Measurements from ENCODE around the gene OPN1SW.
A peak's percentile ranks its signal among the peaks of the same experiment; 100 is the strongest.

Gene OPN1SW

DNA sequence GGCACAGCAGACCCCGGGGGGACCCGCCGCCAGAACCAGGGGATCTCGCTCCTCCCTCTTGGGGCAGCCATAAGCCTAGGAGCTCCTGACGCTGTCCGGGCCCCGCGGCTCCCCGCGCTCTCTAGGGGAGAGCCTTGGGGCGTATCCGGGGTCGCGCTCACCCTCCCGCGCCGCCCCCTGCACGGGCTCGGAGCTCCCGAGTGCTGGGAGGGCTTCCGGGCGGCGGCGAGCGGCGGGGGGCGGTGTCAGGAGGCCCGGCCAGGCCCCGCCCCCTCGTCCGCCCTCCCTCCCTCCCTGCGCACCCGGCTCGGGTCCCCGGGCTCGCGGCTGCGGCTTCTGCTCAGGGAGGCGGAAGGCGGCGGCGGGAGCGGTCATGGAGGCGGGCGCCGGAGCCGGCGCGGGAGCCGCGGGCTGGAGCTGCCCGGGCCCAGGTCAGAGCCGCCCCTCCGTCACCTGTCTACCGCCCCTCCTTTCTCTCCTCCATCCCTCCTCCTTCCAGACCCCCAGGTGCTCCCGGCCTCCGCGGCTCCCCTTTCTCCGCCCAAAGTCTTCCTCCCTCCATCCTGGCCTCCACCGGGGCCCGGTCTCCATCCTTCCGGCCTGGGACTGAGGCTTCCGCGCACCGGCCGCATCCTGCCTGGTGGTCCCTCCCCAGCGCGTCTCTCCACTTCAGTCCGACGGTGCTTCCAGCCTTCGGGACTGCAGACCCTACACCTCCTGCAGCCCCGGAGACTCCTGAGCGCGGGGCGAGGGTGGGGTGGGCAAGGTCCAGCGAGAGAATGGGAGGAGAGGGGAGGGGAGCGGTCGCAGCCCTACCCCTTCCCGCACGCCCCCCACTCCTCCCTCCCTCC, 15.8 kb upstream of the OPN1SW start, which contains the start of gene CCDC136:
Gene CCDC136, plus strand, starts transcription at position 848 of the 851 bp plus-strand sequence. CDS start 444 bp downstream, outside the sequence.
- H3K4me1 ChIP-seq (ENCODE audit: insufficient read depth, poor library complexity, severe bottlenecking): no peaks in the 10 kb centered on the region
- no peaks in the 10 kb centered on the region for H3K27me3 ChIP-seq (ENCODE audit: insufficient read depth, poor library complexity, severe bottlenecking)
- H3K27ac ChIP-seq (ENCODE audit: poor library complexity, severe bottlenecking): no peak within 1 kb of the TSS
- no peaks in the 10 kb centered on the region for H3K36me3 ChIP-seq (ENCODE audit: low read depth)
- TF ChIP-seq, protein P1, sequence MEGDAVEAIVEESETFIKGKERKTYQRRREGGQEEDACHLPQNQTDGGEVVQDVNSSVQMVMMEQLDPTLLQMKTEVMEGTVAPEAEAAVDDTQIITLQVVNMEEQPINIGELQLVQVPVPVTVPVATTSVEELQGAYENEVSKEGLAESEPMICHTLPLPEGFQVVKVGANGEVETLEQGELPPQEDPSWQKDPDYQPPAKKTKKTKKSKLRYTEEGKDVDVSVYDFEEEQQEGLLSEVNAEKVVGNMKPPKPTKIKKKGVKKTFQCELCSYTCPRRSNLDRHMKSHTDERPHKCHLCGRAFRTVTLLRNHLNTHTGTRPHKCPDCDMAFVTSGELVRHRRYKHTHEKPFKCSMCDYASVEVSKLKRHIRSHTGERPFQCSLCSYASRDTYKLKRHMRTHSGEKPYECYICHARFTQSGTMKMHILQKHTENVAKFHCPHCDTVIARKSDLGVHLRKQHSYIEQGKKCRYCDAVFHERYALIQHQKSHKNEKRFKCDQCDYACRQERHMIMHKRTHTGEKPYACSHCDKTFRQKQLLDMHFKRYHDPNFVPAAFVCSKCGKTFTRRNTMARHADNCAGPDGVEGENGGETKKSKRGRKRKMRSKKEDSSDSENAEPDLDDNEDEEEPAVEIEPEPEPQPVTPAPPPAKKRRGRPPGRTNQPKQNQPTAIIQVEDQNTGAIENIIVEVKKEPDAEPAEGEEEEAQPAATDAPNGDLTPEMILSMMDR (IDR thresholded peaks at IDR 0.05; ENCODE audit: poor library complexity, severe bottlenecking): no peak
- no peak for DNase-seq (ENCODE audit: low spot score)
- H3K4me3 ChIP-seq (ENCODE audit: severe bottlenecking): peak within 1 kb of the TSS; percentile 68
- H3K9me3 ChIP-seq (ENCODE audit: severe bottlenecking): no peaks in the 10 kb centered on the region
- ATAC-seq (ENCODE audit: low read depth): peak; percentile 86

DNA sequence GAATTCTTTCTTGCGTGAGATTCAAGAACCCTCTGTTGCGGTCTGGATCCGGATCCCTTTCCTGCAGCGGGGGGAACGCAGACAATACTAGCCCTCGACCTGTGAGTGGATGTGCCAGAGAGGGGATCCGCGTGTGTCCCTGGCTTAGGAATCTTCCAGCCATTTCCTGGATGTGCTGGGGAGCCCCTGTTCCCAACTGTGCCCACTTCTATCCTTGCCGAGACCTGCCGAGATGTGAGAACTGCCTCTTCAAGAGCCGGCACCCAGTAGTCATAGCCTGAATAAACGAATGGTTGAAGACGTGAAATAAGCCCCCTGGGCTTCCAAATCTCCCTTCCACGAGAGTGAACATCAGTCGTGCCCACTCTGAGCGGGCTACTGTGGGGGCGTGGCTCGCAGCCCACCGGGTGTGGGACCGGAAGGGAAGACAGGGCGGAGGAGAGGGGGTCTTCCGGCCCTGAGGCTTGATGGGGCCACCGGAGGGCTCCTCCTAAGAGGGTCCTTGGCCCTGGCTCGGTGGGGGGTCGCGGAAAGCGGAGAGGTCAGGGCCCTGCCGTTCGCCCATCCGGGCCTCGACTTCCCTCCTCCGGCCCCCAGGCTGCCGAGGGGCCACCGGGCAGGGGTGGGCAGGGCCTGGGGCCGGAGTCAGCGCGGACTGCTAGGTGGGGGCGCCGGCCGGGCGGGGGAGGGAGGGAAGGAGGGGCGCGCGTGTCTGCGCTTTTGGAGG, 14.9 kb upstream of the OPN1SW start:
- Histone ChIP-seq H3K4me3 (ENCODE audit: severe bottlenecking) (peak overlapping the region; percentile 68), H3K9me3 (ENCODE audit: severe bottlenecking) (no peaks in the 10 kb centered on the region), H3K27ac (ENCODE audit: poor library complexity, severe bottlenecking) (no peak overlapping the region), H3K36me3 (ENCODE audit: low read depth) (no peaks in the 10 kb centered on the region), H3K4me1 (ENCODE audit: insufficient read depth, poor library complexity, severe bottlenecking) (no peaks in the 10 kb centered on the region), H3K27me3 (ENCODE audit: insufficient read depth, poor library complexity, severe bottlenecking) (no peaks in the 10 kb centered on the region)
- ATAC-seq (ENCODE audit: low read depth) (no peak), DNase-seq (ENCODE audit: low spot score) (no peak)
- TF ChIP-seq, protein P1 (IDR thresholded peaks at IDR 0.05; ENCODE audit: poor library complexity, severe bottlenecking): no peak

DNA sequence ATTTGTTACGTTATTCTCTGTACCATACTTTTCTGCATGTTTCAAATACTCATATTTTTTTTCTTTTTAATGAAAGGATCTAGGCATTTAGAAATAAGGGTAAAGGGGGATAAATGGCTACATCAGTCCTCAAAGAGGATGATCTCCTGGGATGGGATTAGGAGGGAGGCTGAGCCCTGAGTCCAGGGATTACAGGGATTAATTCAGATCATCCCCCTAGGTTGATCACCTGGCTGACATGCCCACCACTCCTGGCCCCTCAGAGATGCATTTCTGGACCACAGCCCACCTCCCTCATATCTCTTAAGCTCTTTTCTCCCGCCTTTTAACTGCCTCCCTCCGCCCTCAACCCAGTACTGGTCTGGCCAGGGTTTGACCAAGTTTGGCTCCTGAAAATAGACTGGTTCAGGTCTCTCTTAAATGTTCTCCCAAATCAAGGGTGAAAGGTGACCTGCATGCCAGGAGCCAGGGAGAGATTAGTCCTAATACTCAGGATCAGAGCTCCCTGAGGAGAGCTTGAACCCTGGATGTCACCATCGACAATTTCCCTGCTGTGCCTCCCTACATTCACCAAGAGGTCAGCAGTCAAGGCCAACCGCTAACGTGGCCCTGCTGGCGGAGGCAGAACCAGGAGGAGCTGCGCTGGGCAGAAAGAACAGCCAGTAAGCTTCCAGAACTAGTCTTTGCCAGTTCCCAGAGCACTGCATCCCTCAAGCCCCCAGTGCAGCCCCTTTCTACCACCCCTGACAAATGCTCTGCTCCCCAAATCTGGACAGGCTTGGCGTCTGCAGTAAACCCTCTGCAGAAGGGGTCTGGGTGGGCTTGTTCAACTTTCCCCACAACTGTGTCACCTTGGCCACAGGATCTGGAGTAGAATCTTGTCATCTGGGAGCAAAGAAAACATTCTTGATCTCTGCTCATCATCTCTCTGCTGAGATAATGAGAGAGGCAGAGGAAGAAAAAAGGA, 13.1 kb upstream of the OPN1SW start:
- no peaks in the 10 kb centered on the region for H3K9me3 ChIP-seq (ENCODE audit: severe bottlenecking)
- TF ChIP-seq, protein P1 (IDR thresholded peaks at IDR 0.05; ENCODE audit: poor library complexity, severe bottlenecking): no peak
- no peaks in the 10 kb centered on the region for H3K4me1 ChIP-seq (ENCODE audit: insufficient read depth, poor library complexity, severe bottlenecking)
- H3K4me3 ChIP-seq (ENCODE audit: severe bottlenecking): no peak overlapping the region
- H3K27me3 ChIP-seq (ENCODE audit: insufficient read depth, poor library complexity, severe bottlenecking): no peaks in the 10 kb centered on the region
- no peak for DNase-seq (ENCODE audit: low spot score)
- no peaks in the 10 kb centered on the region for H3K36me3 ChIP-seq (ENCODE audit: low read depth)
- no peak overlapping the region for H3K27ac ChIP-seq (ENCODE audit: poor library complexity, severe bottlenecking)
- no peak for ATAC-seq (ENCODE audit: low read depth)

DNA sequence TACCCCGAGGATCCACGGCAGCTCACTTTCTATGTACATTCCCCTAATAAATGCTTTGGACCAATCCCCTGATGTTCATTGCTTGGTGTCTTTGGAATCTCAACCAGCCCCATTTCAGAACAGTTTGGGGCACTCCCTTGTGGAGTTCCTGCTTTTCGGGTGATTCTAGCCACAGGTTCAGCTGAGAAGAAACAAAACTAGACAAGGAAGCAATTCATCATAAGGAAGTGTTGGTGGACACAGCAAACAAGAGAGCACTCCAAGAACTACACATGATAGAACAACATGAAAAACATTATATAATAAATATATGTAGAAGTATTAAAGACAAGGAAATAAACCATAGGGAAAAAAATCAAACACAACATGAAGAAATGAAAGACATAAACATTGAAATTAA, 10.1 kb upstream of the OPN1SW start:
- Histone ChIP-seq H3K27ac (ENCODE audit: poor library complexity, severe bottlenecking) (no peak overlapping the region), H3K9me3 (ENCODE audit: severe bottlenecking) (no peaks in the 10 kb centered on the region), H3K27me3 (ENCODE audit: insufficient read depth, poor library complexity, severe bottlenecking) (no peaks in the 10 kb centered on the region), H3K4me1 (ENCODE audit: insufficient read depth, poor library complexity, severe bottlenecking) (no peaks in the 10 kb centered on the region), H3K36me3 (ENCODE audit: low read depth) (no peaks in the 10 kb centered on the region), H3K4me3 (ENCODE audit: severe bottlenecking) (no peak overlapping the region)
- TF ChIP-seq, protein P1 (IDR thresholded peaks at IDR 0.05; ENCODE audit: poor library complexity, severe bottlenecking): no peak
- DNase-seq (ENCODE audit: low spot score) (no peak), ATAC-seq (ENCODE audit: low read depth) (no peak)
